ENCODE results near the gene PRKCZ.

- no peak for TF ChIP-seq CTCF (IDR thresholded peaks at IDR 0.05)
- TF ChIP-seq USF2 (IDR thresholded peaks at IDR 0.05; ENCODE audit: borderline replicate concordance, low read depth, low read length), result no peak
- no peak for TF ChIP-seq CHD2 (IDR thresholded peaks at IDR 0.05; ENCODE audit: low read length, partially characterized antibody)
- TF ChIP-seq REST (IDR thresholded peaks at IDR 0.05; ENCODE audit: low read depth, low read length), result no peak
- TF ChIP-seq EP300 (IDR thresholded peaks at IDR 0.05; ENCODE audit: borderline replicate concordance in 1 of 2, low read depth in 1 of 2, low read length in 1 of 2), result no peak
- no peak for TF ChIP-seq FOXM1 (IDR thresholded peaks at IDR 0.05; ENCODE audit: low read depth)
- TF ChIP-seq SIN3A (IDR thresholded peaks at IDR 0.05; ENCODE audit: borderline replicate concordance, low read depth, low read length), result no peak
- no peak for TF ChIP-seq SMC3 (IDR thresholded peaks at IDR 0.05; ENCODE audit: low read depth, low read length)
- no peak for TF ChIP-seq YY1 (IDR thresholded peaks at IDR 0.05; ENCODE audit: low read depth)
- no peak for TF ChIP-seq RFX5 (IDR thresholded peaks at IDR 0.05; ENCODE audit: low read length)
- TF ChIP-seq MAX (IDR thresholded peaks at IDR 0.05; ENCODE audit: low read depth), result no peak
- TF ChIP-seq USF1 (IDR thresholded peaks at IDR 0.05; ENCODE audit: borderline replicate concordance, low read depth), result no peak
- no peak for TF ChIP-seq POLR2AphosphoS5 (IDR thresholded peaks at IDR 0.05; ENCODE audit: low read depth, low read length)
These were observed 827 bp downstream of the PRKCZ start for GRCh38 chr1:2050793-2051682.

All from SK-N-SH (cell line).